IMR-90 (cell line): ENCODE data around the gene NSL1. TPM values are rescaled to one million over a fixed set of nuclear protein-coding genes. Genes with fewer than 3 reads are reported as not detected.
A peak's percentile ranks its signal among the peaks of the same experiment; 100 is the strongest.

ENCODE experiments used
- ATAC-seq: fragments of 200-7000 bp; cut with Tn5 transposase; 2 replicates; pipeline ENCODE4 v1.9.1; 2020; ENCODE audit warnings: low read depth, mild to moderate bottlenecking, moderate library complexity
- BruUV-seq: library from RNA; stranded (reverse); fragments of 400-500 nt; replicated peaks from 2 replicates; lab custom pipeline; 2021; lab: Mats Ljungman, UMichigan
- CTCF ChIA-PET: fragments of 300-600 bp; formaldehyde crosslinking; extraction: SDS; loops from one replicate; lab custom pipeline; 2021; ENCODE audit warnings: antibody characterized with exemption; lab: Yijun Ruan, JAX
- POLR2A ChIA-PET: fragments of 300-600 bp; sonication (Branson Sonifier 250); formaldehyde crosslinking; loops from one replicate; lab custom pipeline; 2022; ENCODE audit warnings: antibody characterized with exemption; ENCODE audit not compliant: unreplicated experiment; lab: Charles Lee
- DNase-seq: peaks from one replicate; pipeline ENCODE4 v3.0.0; 2013
- H2AFZ ChIP-seq: replicated peaks from 2 replicates; pipeline ENCODE3; 2013; ENCODE audit warnings: low read length, mild to moderate bottlenecking; ENCODE audit not compliant: poor library complexity
- H2AK5ac ChIP-seq: 2 replicates; pipeline ENCODE4 v1.6.1; 2013; ENCODE audit warnings: low read depth, low read length, inconsistent platforms
- H2AK9ac ChIP-seq: replicated peaks from 2 replicates; pipeline ENCODE3; 2013; ENCODE audit warnings: mild to moderate bottlenecking, low read depth, low read length, moderate library complexity; ENCODE audit not compliant: poor library complexity
- H2BK120ac ChIP-seq: 2 replicates; pipeline ENCODE4 v1.6.1; 2013; ENCODE audit warnings: low read depth, low read length, inconsistent platforms
- H2BK15ac ChIP-seq: 3 replicates; pipeline ENCODE4 v1.6.1; 2013; ENCODE audit warnings: low read depth, low read length, inconsistent platforms
- H2BK20ac ChIP-seq: 2 replicates; pipeline ENCODE4 v1.6.1; 2013; ENCODE audit warnings: low read depth, mild to moderate bottlenecking, inconsistent platforms, low read length, moderate library complexity
- H2BK5ac ChIP-seq: 2 replicates; pipeline ENCODE4 v1.6.1; 2013; ENCODE audit warnings: mild to moderate bottlenecking, low read depth, low read length, inconsistent platforms; ENCODE audit not compliant: poor library complexity, severe bottlenecking
- H3K14ac ChIP-seq: replicated peaks from 2 replicates; pipeline ENCODE4 v1.6.1; 2013; ENCODE audit warnings: low read depth, low read length, inconsistent platforms
- H3K18ac ChIP-seq: 2 replicates; pipeline ENCODE4 v1.6.1; 2013; ENCODE audit warnings: low read depth, low read length, control low read depth
- H3K23ac ChIP-seq: 2 replicates; pipeline ENCODE4 v1.6.1; 2013; ENCODE audit warnings: low read depth, low read length, inconsistent platforms
- H3K27ac ChIP-seq: 2 replicates; pipeline ENCODE4 v1.5.1; 2013; ENCODE audit warnings: mild to moderate bottlenecking, control low read depth, low read length; ENCODE audit not compliant: insufficient read depth
- H3K27me3 ChIP-seq: 2 replicates; pipeline ENCODE4 v1.6.1; 2013; ENCODE audit warnings: low read length; ENCODE audit not compliant: control insufficient read depth, insufficient read depth
- H3K36me3 ChIP-seq: 2 replicates; pipeline ENCODE4 v1.6.1; 2013; ENCODE audit warnings: low read length, mixed read lengths; ENCODE audit not compliant: control insufficient read depth, insufficient read depth
- H3K4ac ChIP-seq: 2 replicates; pipeline ENCODE4 v1.6.1; 2013; ENCODE audit warnings: low read depth, low read length, inconsistent platforms
- H3K4me1 ChIP-seq: 2 replicates; pipeline ENCODE4 v1.6.1; 2013; ENCODE audit warnings: low read length, mixed read lengths; ENCODE audit not compliant: control insufficient read depth, insufficient read depth
- H3K4me2 ChIP-seq: 2 replicates; pipeline ENCODE4 v1.6.1; 2013; ENCODE audit warnings: low read depth, mild to moderate bottlenecking, control low read depth, low read length, moderate library complexity
- H3K4me3 ChIP-seq: 2 replicates; pipeline ENCODE4 v1.5.1; 2013; ENCODE audit warnings: low read depth, mild to moderate bottlenecking, control low read depth, low read length, moderate library complexity; ENCODE audit not compliant: insufficient read depth
- H3K56ac ChIP-seq: 2 replicates; pipeline ENCODE4 v1.6.1; 2013; ENCODE audit warnings: low read length, inconsistent platforms; ENCODE audit not compliant: insufficient read depth; ENCODE audit errors: extremely low read depth
- H3K79me1 ChIP-seq, 2 experiments: 2 replicates each; pipeline ENCODE4 v1.6.1; 2013; ENCODE audit warnings: low read length in 2 of 2, inconsistent platforms in 1 of 2, low read depth in 1 of 2
- H3K9ac ChIP-seq: 2 replicates; pipeline ENCODE4 v1.6.1; 2013; ENCODE audit warnings: low read depth, low read length, control low read depth
- H3K9me1 ChIP-seq: 2 replicates; pipeline ENCODE4 v1.6.1; 2013; ENCODE audit warnings: low read length, inconsistent platforms; ENCODE audit not compliant: insufficient read depth
- H3K9me3 ChIP-seq: 2 replicates; pipeline ENCODE4 v1.6.1; 2013; ENCODE audit warnings: low read length; ENCODE audit not compliant: control insufficient read depth, insufficient read depth
- H4K20me1 ChIP-seq: 2 replicates; pipeline ENCODE4 v1.6.1; 2013; ENCODE audit warnings: low read length, inconsistent platforms; ENCODE audit not compliant: insufficient read depth
- H4K5ac ChIP-seq: 2 replicates; pipeline ENCODE4 v1.6.1; 2013; ENCODE audit warnings: mild to moderate bottlenecking, low read depth, low read length, control low read depth
- H4K8ac ChIP-seq, 2 experiments: 2 replicates each; pipeline ENCODE4 v1.6.1; 2013; ENCODE audit warnings: low read depth in 2 of 2, low read length in 2 of 2, control low read depth in 1 of 2, inconsistent platforms in 1 of 2
- H4K91ac ChIP-seq: 2 replicates; pipeline ENCODE4 v1.6.1; 2013; ENCODE audit warnings: low read depth, low read length, inconsistent platforms; ENCODE audit not compliant: insufficient read depth
- BHLHE40 ChIP-seq: fragments of 150-350 bp; IDR thresholded peaks from 2 replicates; pipeline ENCODE4 v1.6.1; 2016; ENCODE audit warnings: mild to moderate bottlenecking, low read depth, low read length
- MAZ ChIP-seq: IDR thresholded peaks from 2 replicates; pipeline ENCODE4 v1.6.1; 2012; ENCODE audit warnings: low read depth, mild to moderate bottlenecking, low read length, improper control_type of control experiment, moderate library complexity, borderline replicate concordance
- MXI1 ChIP-seq: IDR thresholded peaks from 2 replicates; pipeline ENCODE4 v1.6.1; 2012; ENCODE audit warnings: low read depth, mild to moderate bottlenecking, low read length, moderate library complexity, borderline replicate concordance
- WGBS, 2 experiments: methylation state at CpG; one replicate each; pipeline versions ENCODE4 v1.1.5 to v1.1.7; 2013; ENCODE audit warnings: missing lambda C conversion rate in 2 of 2; ENCODE audit not compliant: insufficient read length in 1 of 2; ENCODE audit errors: extremely low coverage in 2 of 2; 5-methylcytosine and 5-hydroxymethylcytosine counted together
- dilution Hi-C: fragments of 300-500 bp; cut with HindIII; formaldehyde crosslinking; loops from one replicate; pipeline ENCODE4 v1.14.3; 2018; ENCODE audit warnings: low sequenced_read_pairs; ENCODE audit not compliant: unreplicated experiment
- in situ Hi-C: fragments of 300-500 bp; cut with MboI; formaldehyde crosslinking; loops from 3 replicates; pipeline ENCODE4 v1.14.3; 2019; ENCODE audit warnings: low sequenced_read_pairs, inconsistent platforms, mixed read lengths
- intact Hi-C: fragments of 100-400 bp; cut with micrococcal nuclease; formaldehyde crosslinking; loops from 2 replicates; pipeline ENCODE4 v1.10.0; 2022
- polyA plus RNA-seq, 3 experiments: library from polyadenylated mRNA; depleted of rRNA; stranded (reverse); fragments of >200 nt; gene quantifications; 2 replicates each; pipeline ENCODE4 v1.2.3, GENCODE V29; 2012; ENCODE audit warnings: low replicate concordance in 1 of 3
- total RNA-seq: library from RNA; depleted of rRNA; stranded (reverse); fragments of >200 nt; gene quantifications from 2 replicates; pipeline ENCODE4 v1.2.3, GENCODE V29; 2012

The NSL1 gene
- total and polyA plus RNA-seq, 2 of the 4 experiments (the other 2 are of a cell fraction): 19.1 to 42.5 TPM

DNA sequence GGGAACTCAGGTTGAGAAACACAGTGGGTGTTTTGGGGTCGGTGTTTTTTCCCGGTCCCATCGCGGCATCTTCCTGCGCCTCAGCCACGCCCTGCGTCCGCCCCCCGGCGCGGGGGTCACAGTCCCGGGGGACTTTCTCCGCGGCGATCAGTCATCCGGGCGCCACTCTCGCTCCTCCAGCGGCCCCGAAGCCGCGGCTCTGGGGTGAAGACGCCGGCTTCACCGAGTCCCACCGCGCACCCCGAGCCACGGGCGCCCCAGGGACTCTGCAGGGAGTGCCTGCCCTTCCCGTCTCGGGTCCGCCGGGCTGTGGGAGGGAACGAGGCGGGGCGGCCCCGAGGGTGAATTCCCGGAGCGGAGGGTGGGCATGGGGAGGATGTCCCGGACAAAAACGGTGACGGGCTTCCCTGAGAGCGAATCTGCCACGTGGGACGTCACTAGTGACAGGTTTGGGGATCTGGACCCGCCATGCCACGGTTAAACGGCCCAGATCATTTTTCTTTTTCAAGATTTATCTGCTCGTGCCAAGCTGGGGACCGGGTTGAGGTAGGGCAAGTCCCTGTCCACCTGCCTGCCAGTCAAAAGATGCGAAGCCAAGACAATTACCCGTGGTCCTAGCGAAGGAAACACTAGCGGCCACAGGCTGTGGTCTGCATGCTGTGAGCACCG lies 91.2 kb downstream of the NSL1 start:
- Histone ChIP-seq H2BK20ac (no peak overlapping the region), H4K8ac (peak overlapping the region; percentile 11 to 24; a peak in 1 of 4 replicates), H3K27me3 (no peaks in the 10 kb centered on the region), H3K4me1 (peaks cover 3% of the 10 kb centered on the region; the same call in 1 of the 2 replicates), H2AK9ac (peak overlapping the region; percentile 44), H3K14ac (no peak overlapping the region), H3K27ac (no peak overlapping the region; the same call in 1 of the 2 replicates), H3K4ac (peak overlapping the region; percentile 45; the same call in 1 of the 2 replicates), H3K18ac (no peak overlapping the region), H4K20me1 (no peaks in the 10 kb centered on the region), H4K91ac (no peak overlapping the region), H3K4me3 (peak overlapping the region; percentile 73), H3K9me1 (no peaks in the 10 kb centered on the region), H3K79me1 (no peaks in the 10 kb centered on the region; a peak in 2 of 4 replicates), H2AFZ (peak overlapping the region; percentile 92), H2BK5ac (no peak overlapping the region), H2BK15ac (0 out of 3 replicates have a peak overlapping the region, but pooled peaks have one; percentile 55), H3K4me2 (peak overlapping the region; percentile 70), H3K56ac (no peak overlapping the region; the same call in 1 of the 2 replicates), H3K9ac (0 out of 2 replicates have a peak overlapping the region, but pooled peaks have one; percentile 18), H4K5ac (no peak overlapping the region), H2AK5ac (peak overlapping the region; percentile 25), H3K23ac (peak overlapping the region; percentile 75; the same call in 1 of the 2 replicates), H3K9me3 (no peaks in the 10 kb centered on the region), H3K36me3 (peaks cover 2% of the 10 kb centered on the region; the same call in 1 of the 2 replicates), H2BK120ac (peak overlapping the region; percentile 6; the same call in 1 of the 2 replicates)
- TF ChIP-seq BHLHE40 (no peak), MAZ (peak; percentile 28; the same call in 1 of the 2 replicates), MXI1 (0 out of 2 replicates have a peak, but pooled peaks have one; percentile 3)
- in situ Hi-C loops (no loop called here), dilution Hi-C loops (no loop called here), intact Hi-C loops (loop anchor here (2.0 to 5.0 kb wide), 2 partner anchors 36 to 88 kb away; no protein-coding TSS in a partner anchor)
- ChIA-PET CTCF (interaction anchor here (1.2 to 1.3 kb wide), 2 partner anchors 35 to 91 kb away, joined by 4 read pairs; no protein-coding TSS in a partner anchor), POLR2A (no interaction called here)
- no peak for DNase-seq
- peak; percentile 58 for ATAC-seq
- WGBS, 2 experiments: 1% methylated on average over 24 of the region's 56 CpGs; no CpG with 5 or more reads in 1 of the 2 experiments
- no TSS peak for BruUV-seq
